GM03348 (cell line): ENCODE results near the gene POFUT1.
"Not testable (repeated sequence)": the region's sequence is repeated elsewhere in the genome, so short reads cannot be mapped to it uniquely, and the experiment has no call there.

ENCODE experiments used
- DNase-seq: peaks from one replicate; pipeline ENCODE4 v3.0.0; 2012; ENCODE audit warnings: low spot score

POFUT1 gene

DNA sequence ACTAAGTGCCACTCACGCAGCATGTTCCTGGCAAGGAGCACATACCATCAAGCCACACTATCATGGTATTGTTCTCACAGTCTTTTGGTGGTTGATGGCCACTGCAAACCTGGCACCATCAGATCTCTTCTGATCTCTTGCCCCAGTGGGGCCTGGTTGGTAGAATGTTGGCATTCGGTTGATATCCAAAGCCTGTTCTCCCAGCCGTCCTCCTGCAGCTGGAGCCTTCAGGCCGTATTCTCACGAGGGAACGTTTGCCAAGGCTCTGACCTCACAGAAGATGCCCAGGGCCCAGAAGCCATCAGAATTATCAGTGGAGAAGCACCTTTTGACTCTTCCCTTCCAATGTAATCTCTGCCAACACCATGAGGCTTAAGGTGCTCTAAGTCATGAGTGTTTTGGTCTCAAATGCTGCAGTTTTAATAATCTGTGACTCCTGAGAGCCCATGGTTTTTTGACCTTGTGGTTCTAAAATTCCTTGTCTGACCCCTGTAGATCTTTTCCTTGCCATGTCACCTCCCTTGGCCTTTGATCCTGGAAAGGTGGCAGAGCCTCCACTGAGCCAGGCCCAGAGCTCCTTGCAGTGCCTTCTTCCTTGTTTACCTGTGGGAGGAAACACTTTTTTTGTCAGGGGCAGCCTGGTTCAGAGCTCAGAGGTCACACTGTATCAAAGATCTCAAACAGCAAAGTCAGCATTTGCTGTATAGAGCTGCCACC, 27.8 kb downstream of the POFUT1 start:
- no peak for DNase-seq

DNA sequence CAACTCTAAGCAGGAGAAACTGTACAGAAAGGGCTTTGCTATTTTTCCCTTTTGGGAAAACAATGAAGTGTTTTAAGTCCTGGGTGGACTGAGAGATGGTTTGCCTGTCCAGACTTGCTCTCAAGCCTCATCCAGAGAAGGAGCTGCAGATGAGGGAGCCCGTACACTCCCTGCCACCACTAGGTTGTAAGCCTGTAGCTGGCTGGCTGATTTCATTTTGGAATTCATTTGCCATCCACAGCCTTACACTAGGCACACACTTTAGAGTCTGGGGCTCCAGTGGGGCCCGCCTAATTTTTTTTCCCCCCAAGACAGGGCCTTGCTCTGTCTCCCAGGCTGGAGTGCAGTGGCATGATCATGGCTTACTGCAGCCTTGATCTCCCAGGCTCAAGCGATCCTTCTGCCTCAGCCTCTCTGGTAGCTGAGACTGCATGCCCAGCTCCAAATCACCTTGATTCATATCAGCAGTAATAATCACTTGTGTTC, 28.4 kb downstream of the POFUT1 start:
- DNase-seq = no peak

DNA sequence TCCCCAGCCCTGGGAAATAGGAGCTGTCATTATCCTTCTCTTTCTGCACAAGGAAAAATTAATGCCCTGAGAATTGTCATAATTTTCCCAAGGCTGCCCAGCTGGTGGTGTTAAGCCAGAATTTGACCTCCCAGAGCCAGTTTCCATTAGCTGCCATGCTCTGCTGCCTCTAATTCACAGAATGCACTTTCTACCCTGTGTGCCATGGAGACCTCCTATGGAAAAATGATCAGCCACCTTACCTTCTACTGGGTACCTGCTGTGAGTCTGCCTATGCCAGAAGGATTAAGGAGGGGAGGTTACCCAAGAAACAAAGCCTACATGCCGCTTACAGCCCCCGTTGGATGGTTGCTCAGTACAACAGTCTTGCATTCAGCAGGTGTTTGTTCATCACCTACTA, 29.1 kb downstream of the POFUT1 start:
- DNase-seq = no peak

DNA sequence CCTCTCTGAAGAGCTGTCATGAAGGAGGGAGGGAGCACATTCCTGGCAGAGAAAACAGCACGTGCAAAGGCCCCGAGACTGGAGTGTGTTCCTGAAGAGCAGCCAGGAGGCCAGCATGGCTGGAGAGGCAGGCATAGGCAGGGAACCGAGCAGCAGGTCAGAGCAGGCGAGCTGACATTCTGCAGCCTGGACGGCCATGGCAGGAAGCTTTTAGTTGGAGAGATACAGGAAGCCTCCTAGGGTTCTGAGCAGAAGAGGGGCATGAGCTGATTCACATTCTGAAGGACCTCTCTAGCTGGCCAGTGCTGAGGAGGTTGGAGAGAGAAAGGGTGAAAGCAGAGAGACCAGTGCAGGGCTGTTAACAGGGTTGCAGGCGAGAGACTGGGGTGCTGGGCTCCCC, 29.7 kb downstream of the POFUT1 start:
- no peak for DNase-seq

DNA sequence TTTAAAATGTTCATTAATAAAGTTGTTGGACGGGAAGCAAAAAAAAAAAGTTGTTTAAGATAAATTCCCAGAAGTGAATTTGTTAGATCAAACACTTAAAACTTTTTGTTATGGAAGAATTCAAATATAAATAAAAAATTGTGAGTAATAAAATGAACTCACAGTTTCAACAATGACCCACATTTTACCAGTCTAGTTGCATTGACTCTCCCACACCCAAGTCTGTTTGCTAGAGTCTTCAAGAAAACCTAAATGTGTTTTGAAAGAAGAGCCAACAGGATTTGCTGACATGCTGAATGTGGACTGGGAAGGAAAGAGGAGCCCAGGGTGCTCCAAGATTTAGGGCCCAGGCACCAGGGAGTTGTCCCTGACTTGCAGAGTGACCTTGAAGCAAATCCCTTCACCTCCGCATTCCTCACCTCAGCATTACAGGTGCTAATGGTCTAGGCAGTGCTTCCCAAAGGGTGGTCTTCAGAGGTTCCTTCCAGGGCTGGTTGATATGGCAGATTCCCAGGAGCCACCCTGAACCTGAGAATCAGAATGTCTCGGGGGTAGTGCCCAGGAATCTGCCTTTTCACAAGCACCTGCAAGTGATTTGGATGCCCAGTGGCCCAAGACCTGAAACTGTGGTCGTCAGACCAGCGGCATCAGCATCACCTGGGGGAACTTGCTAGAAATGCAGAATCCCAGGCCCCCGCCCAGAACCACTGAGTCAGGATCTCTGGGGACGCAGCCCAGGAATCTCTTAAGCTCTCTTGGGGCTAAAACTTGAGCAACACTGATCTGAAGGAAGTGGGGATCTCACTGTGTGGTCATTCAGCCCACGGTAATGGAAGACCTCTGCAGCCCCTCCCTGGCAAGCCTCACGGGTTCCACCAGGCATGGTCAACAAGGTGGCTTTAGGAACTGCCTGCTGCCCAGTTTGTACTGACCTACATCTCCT, 31.1 kb downstream of the POFUT1 start:
- DNase-seq = no peak

DNA sequence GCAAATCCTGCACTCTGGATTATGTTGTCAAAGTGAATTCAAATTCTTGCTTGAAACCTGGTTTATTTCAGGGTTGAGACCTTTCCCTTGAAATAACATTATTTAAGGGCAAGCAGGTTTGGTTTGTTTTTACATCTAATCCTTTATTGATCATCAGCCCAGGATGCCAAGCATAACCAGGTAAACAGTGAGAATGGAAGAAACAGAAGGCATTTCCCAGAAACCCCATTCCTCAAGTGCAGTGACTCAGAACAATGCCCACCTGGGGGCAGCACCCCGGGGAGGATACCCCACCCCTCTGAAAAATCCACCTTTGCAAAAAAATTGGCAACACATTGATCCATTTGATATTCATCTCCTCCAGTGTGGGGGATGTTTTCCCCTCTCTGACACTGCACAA, 32.5 kb downstream of the POFUT1 start:
- no peak for DNase-seq

DNA sequence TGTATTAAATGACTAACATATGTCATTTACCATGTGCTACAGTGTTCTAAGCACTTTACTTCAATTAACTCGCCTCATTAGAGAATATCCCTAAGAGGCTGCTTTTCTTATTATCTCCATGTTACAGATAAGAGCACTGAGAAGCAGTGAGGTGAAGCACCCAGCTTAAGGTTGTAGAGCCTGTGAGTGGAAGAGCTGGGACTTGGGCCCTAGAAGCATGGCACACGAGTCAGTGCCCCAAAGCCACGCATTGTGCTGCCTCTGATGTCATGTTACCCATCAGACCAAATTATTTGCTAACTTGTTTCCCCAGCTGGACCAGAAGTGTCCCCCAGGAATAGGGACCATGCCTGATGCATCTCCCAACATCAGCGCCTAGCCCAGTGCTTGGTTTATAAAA, 34.1 kb downstream of the POFUT1 start:
- no peak for DNase-seq

DNA sequence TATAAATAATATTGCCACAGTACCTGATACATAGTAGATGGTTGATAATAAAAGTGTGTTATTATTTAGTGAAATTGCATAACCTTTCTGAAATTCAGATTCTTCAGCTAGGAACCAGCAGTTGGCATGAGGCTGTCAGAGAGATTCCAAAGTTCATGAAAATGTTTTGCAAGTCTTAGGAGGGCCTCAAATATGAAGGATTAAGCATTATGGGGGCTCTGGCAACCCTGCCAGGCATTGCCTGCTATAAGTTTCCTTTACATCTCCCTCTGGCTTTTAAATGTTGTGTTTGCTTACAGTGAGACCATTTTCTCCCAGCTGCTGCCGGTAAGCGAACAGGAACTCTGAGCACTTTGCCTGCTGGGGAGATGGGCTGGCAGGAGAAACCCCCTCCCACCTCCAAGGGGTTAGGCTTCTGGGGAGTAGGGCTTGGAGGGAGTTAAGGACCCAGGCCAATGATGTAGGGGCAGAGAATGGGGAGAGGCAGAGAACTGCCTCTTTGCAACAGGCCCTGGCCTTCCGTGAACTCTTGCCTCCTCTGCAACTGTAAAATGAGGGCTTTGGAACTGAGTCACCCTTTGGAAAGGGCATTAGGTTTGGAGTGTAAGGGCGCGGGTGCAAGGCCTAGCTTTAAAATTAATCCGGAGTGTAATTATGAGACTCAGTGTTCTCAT, 36.6 kb downstream of the POFUT1 start:
- no peak for DNase-seq

DNA sequence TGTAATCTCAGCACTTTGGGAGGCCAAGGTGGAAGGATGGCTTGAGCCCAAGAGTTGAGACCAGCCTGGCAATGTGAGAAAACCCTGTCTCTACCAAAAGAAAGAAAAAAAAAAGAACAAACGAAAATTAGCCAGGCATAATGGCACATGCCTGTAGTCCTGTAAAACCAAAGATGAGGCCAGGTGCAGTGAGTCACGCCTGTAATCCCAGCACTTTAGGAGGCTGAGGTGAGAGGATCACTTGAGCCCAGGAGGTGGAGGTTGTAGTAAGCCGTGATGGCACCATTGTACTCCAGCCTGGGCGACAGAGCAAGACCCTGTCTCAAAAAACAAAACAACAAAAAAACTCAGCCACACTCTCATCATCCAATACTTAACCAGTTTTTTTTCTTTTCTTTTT, 37.3 kb downstream of the POFUT1 start:
- DNase-seq = no peak

DNA sequence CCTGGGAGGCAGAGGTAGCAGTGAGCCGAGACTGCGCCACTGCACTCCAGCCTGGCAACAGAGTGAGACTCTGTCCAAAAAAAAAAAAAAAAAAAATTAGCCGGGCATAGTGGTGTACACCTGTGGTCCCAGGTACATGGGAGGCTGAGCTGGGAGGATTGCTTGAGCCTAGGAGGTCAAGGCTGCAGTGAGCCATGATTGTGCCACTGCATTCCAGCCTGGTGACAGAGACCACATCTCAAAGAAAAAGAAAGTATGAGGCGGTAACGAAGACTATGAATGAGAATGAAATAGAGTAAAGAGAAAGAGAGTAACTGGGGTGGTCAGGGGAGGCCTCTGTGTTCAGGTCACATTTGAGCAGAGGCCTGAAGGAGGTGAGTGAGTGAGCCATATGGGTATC, 38.5 kb downstream of the POFUT1 start:
- DNase-seq = not testable (repeated sequence)

DNA sequence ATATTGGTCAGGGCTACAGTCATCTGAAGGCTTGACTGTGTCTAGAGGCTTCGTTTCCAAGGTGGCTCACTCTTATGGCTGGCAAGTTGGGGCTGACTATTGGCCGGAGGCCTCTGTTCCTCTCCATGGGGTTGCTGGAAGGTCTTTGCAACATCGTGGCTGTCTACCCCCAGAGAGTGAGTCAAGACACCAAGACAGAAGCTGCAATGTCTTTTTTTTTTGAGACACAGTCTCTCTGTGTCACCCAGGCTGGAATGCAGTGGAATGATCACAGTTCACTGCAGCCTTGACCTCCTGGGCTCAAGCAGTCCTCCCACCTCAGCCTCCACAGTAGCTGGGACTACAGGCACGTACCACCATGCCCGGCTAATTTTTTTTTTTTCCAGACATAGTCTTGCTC, 40.4 kb downstream of the POFUT1 start:
- DNase-seq = no peak

DNA sequence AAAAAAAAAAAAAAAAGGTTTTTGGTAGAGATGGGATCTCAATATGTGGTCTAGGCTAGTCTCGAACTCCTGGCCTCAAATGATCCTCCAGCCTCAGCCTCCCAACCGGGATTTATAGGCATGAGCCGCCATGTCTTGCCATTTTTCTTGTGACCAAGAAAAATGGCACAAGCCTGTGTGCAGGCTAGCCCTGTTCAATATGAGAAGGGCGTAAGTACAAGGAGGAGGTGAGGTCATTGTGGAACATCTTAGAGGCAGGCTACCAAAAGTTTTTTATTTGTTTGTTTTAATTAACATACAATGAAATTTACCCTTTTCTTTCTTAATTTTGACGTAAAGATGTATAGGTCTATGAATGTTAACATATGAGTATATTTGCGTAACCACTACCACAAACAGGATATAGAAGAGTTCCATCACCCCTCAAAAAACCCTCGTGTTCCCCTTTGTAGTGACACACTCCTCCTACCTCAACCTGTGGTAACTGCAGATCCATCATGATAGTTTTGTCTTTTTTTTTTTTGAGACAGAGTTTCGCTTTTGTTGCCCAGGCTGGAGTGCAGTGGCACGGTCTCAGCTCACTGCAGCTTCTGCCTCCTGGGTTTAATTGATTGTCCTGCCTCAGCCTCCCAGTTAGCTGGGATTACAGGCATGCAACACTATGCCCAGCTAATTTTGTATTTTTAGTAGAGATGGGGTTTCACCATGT, 41.5 kb downstream of the POFUT1 start:
- no peak for DNase-seq

DNA sequence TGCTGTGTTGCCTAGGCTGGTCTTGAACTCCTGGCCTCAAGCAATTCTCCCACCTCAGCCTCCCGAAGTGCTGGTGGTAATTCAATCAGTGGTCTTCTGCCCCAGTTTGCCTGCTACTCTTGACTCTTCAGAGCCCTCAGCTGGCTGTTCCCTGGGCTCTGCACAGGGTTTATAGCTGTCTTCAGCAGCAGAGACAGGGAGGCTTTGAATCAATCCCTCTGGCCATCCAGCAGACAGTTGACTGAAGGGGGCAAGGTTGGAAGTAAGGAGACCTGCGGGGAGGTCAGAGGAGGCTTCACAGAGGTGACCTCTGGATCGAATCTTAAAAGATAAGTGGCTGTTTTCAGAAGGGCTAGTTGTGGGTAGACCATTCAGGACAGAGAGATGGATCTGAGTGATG, 43.8 kb downstream of the POFUT1 start:
- no peak for DNase-seq

DNA sequence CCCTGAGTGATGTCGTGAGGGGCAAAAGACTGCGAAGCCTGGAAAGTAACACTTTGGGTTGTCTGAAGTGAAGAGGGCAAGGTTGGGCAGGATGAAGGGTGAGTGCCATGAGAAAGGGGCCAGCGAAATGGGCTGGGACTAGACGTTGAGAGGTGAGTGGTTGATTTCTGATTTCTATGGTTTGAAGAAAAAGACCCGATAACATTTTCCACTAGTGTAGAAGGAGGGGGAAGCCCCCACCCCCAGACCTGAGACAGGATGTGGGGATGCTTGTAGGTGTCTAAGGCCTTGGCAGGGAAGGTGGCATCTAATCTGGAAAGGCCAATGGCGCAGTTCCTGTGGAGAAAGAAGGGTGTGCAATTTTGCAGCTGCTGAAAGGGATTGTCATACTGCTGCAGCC, 44.5 kb downstream of the POFUT1 start:
- no peak for DNase-seq

DNA sequence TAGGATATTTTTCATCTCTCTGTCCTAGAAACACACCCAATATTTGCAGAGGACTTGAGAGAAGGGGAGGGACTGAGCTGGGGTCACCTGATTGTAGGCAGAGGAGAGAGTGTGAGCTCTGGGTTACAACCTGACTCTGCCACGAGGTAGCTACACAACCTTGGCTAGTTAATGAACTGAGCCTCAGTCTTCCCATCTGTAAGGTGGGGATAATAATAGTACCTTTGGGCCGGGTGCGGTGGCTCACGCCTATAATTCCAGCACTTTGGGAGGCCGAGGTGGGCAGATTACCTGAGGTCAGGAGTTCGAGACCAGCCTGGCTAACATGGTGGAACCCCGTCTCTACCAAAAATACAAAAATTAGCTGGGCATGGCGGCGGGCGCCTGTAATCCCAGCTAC, 53.3 kb downstream of the POFUT1 start:
- not testable (repeated sequence) for DNase-seq

DNA sequence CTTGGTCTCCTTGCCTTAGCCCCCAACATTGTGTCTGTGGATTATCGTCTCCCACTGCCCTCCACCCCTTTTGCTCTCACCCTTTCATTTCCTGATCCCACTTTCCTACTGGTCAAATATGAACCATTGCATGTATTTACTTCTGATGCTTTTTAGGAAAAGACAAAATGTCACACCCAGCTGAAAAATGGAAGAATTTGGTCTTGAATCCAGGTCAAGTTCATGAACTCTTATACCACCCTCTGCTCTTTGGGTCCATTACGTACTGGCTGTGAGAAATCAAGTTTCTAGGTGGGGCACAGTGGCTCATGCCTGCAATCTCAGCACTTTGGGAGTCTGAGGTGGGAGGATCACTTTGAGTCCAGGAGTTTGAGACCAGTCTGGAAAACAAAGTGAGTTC, 54.0 kb downstream of the POFUT1 start:
- DNase-seq = no peak

DNA sequence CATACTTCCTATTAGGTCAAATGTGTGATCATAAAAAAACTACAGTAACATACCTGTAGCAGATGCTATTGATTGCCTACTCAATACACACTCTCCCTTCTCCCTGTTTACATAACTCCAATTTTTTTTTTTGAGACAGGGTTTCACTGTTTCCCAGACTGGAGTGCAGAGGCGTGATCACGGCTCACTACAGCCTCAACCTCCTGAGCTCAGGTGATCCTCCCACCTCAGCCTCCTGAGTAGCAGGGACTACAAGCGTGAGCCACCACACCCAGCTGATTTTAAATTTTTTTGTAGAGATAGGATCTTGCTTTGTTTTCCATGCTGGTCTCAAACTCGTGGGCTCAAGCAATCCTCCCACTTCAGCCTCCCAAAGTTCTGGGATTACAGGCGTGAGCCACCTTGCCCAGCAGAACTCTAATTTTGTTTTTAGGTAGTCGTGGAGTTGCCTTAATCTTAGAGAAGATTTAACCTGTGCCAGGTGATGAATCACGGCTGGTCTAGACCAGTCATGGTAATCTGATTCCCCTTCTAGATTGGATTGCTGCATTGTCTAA, 55.8 kb downstream of the POFUT1 start:
- no peak for DNase-seq

DNA sequence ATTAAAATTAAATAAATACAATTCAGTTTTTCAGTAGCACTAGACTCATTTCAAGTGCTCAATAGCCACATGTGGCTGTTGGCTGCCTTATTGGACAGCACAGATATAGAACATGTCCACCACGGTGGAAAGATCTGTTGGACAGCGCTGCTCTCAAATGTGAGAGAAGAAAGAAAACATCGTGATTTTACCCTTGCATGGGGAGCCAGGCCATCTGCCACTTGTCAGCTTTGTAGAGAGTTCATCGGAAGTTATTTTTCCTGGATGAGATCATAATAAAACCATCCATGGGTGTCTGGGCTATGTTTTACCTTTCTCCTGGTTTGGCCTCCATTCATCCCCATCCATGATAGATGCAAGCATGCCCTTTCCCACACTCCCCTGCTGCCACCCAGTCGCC, 63.9 kb downstream of the POFUT1 start:
- no peak for DNase-seq

DNA sequence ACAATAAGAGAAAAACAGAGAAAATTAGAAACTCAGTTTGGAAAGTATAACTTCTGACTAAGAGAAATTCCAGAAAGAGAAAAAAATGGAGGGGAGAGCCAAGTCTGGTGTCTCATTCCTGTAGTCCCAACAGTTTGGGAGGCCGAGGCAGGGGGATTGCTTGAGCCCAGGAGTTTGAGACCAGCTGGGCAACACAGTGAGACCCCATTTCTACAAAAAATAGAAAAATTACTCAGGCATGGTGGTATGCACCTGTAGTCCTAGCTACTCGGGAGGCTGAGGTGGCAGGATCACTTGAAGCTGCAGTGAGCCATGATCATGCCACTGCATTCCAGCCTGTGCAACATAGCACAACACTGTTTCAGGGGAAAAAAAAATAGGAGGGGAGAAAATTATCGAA, 66.7 kb downstream of the POFUT1 start:
- no peak for DNase-seq

DNA sequence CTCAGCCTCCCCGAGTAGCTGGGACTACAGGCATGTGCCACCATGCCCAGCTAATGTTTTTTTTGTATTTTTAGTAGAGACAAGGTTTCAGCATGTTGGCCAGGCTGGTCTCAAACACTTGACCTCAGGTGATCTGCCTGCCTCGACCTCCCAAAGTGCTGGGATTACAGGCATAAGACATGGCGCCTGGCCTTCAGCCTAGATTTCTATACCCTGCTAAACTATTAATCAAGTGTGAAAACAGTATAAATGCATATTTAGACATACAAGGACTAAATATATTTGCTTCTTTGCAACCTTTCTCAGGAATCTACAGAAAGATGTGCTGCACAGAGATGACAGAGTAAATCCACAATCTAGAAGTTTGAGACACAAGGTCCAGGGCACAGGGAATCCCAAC, 67.5 kb downstream of the POFUT1 start:
- DNase-seq = not testable (repeated sequence)

DNA sequence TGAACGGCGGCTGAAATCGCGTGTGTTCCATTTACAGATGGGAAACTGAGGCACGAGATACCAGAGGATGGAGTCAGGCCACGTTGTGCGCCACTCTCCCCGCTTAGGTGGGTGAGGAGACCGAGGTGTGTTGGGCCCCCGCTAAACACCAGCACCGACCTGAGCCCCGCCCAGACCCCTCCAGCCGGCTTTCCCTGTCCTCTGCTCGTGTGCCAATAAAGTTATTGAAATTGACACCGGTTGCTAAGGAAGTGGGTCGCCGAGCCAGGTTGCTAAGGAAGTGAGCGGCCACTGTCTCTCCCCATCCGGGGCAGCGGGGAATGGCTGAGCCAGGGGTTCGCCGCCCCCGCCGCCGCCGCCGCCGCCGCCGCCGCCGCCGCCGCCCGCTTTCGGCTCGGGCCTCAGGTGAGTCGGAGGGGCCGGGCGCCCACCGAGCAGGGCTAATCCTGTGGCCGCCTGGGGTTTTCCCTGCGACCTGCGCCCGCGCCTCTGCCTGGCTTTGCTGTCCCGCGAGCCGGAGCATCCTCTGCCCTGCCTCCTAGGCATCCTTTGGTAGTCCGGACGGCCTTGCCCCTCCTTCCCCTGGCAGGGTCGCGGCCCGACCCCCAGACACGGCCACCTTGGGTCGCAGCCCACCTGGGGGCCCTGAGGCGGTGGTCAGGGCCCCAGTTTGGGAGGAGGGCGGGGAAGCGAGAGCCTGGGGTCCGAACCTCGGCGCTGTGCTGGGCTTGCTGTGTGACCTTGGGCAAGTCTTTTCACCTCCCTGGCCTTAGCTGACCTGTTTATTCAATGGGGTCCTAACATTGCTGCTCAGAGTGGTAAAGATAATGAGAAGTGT, 69.9 kb downstream of the POFUT1 start, which contains the start of gene KIF3B:
Gene KIF3B (plus strand): TSS at position 291 of the 838 bp plus-strand sequence. CDS start 32,127 bp downstream, outside the sequence.
- peak; percentile 97 for DNase-seq
